Fibroblast of pulmonary artery (primary cell): ENCODE data around the gene AGAP1.
"Not testable (repeated sequence)": the region's sequence is repeated elsewhere in the genome, so short reads cannot be mapped to it uniquely, and the experiment has no call there.

Experiments used
- DNase-seq: peaks from one replicate; pipeline ENCODE4 v3.0.0-alpha.2; 2010; ENCODE audit warnings: low read depth
- H3K4me3 ChIP-seq: replicated peaks from 2 replicates; pipeline ENCODE4 v1.5.1; 2011; ENCODE audit warnings: low read depth, mild to moderate bottlenecking, control low read depth, low read length, moderate library complexity
- TF ChIP-seq, protein P1 (sequence below): IDR thresholded peaks from 2 replicates; pipeline ENCODE4 v1.5.1; 2011; ENCODE audit warnings: mild to moderate bottlenecking, control low read depth, low read length, inconsistent platforms; ENCODE audit errors: missing control alignments

The AGAP1 gene

DNA sequence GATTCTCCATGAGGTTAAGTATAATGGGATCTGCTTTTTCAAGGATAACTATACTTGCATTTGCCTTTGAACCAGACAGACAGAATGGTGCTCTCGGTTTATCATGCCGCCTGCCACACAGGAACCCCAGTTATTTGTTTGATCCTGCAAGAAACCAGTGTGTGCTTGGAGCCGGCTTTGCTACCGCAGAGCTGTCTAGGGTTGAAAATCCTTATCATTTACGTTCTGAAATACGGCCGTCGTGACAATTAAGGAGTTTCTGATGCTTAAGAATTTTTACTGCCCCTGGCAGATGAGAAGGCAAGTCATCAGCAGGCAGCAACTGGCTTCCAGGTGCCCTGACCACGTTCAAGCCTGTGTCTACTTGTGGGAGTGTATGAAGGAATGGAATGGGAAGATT, 562.3 kb downstream of the AGAP1 start:
- no peak overlapping the region for H3K4me3 ChIP-seq
- no peak for DNase-seq
- TF ChIP-seq, protein P1, sequence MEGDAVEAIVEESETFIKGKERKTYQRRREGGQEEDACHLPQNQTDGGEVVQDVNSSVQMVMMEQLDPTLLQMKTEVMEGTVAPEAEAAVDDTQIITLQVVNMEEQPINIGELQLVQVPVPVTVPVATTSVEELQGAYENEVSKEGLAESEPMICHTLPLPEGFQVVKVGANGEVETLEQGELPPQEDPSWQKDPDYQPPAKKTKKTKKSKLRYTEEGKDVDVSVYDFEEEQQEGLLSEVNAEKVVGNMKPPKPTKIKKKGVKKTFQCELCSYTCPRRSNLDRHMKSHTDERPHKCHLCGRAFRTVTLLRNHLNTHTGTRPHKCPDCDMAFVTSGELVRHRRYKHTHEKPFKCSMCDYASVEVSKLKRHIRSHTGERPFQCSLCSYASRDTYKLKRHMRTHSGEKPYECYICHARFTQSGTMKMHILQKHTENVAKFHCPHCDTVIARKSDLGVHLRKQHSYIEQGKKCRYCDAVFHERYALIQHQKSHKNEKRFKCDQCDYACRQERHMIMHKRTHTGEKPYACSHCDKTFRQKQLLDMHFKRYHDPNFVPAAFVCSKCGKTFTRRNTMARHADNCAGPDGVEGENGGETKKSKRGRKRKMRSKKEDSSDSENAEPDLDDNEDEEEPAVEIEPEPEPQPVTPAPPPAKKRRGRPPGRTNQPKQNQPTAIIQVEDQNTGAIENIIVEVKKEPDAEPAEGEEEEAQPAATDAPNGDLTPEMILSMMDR: no peak

DNA sequence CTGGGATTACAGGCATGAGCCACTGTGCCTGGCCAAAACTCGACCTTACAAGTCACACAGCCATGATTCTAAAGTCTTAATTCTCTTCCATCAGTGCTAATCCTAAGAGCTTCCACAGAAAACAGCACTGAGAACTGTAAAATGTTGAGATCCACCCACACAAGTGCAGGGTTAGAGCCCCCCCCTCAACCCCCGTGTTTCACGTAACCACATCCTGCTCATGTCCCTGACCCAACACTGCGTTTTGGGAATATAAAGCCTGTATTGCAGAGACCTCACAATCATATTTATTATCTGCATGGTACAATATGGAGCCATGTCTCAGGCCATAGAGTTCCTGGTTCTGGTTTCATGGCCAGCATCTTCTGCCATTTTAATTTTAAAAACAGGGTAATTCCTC, 563.5 kb downstream of the AGAP1 start:
- no peak overlapping the region for H3K4me3 ChIP-seq
- no peak for DNase-seq
- TF ChIP-seq, protein P1: no peak

DNA sequence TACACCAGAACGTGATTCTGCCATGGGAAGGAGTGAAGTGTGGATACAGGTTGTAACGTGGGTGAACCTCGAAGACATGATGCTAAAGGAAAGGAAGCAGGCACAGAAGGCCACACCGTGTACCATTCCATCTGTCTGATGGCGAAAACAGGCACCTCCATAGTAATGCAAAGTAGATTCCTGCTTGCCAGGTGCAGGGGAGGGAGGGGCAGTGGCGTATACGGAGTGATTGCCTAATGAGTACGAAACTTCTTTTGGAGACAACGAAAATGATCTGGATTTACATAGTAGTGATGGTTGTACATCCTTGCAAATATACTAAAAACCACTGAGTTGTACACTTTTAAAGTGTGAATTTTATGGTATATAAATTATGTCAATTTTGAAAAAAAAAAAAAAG, 567.7 kb downstream of the AGAP1 start:
- no peak overlapping the region for H3K4me3 ChIP-seq
- no peak for DNase-seq
- TF ChIP-seq, protein P1: no peak

DNA sequence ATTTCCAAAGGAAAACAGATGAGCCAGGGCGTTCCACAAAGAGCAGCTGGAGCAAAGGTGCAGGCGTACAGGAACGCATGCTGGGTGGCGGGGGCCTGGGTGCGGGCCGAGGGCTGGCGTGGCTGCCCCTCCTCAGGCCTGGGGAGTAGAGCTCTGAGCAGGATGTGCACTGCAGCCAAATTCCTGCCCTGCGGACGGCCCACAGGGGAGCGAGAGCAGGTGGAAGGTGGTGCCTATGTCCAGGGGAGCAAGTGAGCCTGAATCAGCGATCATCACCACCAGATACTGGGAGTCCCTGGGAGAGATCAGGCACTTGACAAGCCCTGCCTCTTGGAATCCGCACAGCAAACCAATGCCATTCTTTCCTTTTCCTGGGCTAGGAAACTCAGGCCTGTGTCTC, 568.1 kb downstream of the AGAP1 start:
- TF ChIP-seq, protein P1: no peak
- no peak for DNase-seq
- no peak overlapping the region for H3K4me3 ChIP-seq

DNA sequence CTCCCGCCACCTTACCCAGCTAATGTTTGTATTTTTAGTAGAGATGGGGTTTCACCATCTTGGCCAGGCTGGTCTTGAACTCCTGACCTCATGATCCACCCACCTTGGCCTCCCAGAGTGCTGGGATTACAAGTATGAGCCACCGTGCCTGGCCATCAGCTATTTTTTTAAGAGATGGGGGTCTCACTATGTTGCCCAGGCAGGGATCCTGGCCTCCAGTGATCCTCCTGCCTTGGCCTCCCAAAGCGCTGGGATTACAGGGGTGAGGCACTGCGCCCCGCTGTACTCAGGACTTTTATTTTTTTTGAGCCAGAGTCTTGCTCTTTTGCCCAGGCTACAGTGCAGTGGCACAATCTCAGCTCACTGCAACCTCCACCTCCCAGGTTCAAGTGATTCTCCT, 569.0 kb downstream of the AGAP1 start:
- DNase-seq, H3K4me3 ChIP-seq: not testable (repeated sequence)

DNA sequence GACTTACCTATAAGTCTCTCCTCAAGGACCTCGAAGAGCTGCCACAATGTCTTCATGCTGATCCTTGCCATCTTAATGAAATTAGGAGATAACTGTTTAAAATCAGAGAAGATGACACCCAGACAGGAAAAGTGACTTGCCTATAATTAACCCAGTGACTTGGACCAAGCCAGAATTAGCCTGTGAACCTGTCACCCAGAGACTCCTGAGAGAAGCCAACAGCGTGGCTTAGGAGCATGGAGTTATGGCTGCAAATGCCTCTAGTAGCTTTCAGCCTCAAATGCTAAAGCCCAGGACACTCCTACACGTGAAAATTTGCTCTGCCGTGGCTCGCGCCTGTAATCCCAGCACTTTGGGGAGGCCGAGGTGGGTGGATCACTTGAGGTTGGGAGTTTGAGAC, 570.2 kb downstream of the AGAP1 start:
- H3K4me3 ChIP-seq: no peak overlapping the region
- TF ChIP-seq, protein P1: no peak
- no peak for DNase-seq

DNA sequence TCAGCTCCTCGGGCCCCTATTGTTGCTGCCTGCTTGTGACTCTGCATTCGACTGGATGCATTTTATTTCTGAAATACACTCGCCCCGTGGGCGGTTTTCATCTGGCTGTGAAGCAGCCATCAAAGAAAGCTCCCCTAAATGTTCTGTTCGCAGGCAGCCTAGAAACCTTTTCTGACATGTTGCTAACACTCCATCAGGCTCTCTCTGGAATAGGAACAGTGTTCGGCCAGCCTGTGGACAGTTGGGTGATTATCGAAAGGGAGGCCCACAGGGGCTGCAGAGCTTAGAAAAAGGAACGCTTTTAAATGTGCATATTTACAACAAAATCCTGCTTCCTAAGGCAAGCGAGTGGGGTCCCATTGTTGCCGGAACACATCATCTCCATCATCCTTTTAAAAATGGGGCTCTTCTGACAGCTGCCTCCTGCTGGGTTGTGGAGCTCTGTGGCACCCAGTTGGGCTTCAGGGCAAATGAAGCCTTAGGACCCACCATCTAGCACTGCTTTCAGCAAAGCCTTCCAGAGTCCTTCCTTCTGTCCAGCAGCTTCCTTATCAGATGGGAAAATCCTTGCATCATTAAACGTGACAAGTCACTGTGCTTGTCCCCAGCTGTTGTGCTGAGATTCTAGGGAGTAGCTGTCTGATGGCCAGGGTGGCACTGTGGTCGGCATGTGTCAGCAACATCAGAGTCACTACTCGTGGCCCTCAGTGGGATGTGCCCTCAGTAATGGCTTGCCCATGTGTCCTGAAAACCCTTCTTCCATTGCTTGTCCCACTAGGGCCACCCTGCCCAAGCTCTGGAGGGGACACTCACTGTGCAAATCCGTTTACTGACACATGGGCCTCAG, 571.7 kb downstream of the AGAP1 start:
- no peak for DNase-seq
- no peak overlapping the region for H3K4me3 ChIP-seq
- TF ChIP-seq, protein P1: no peak
